HG03565 (cell line): ENCODE measurements around the gene IGLL5.
"Not testable (repeated sequence)": the region's sequence is repeated elsewhere in the genome, so short reads cannot be mapped to it uniquely, and the experiment has no call there.

ENCODE experiments used
- ATAC-seq: cut with Tn5 transposase; IDR thresholded peaks from one replicate; pipeline ENCODE4 v1.9.1; 2021; ENCODE audit warnings: mild to moderate bottlenecking, moderate library complexity; ENCODE audit not compliant: unreplicated experiment

Gene IGLL5

GRCh38 chr22:22912988-22913253 is 25.3 kb downstream of the IGLL5 start:
- ATAC-seq, result no peak

- ATAC-seq, result no peak
Observed at GRCh38 chr22:22913989-22914388, 26.4 kb downstream of the IGLL5 start.

GRCh38 chr22:22914726-22915669 is 27.4 kb downstream of the IGLL5 start:
- no peak for ATAC-seq

- no peak for ATAC-seq
Observed at GRCh38 chr22:22915670-22916035, 28.0 kb downstream of the IGLL5 start.

- no peak for ATAC-seq
Observed at GRCh38 chr22:22916215-22916951, 28.8 kb downstream of the IGLL5 start.

GRCh38 chr22:22916952-22917290 is 29.3 kb downstream of the IGLL5 start:
- no peak for ATAC-seq

- ATAC-seq, result no peak
Observed at GRCh38 chr22:22917377-22917776, 29.8 kb downstream of the IGLL5 start.

GRCh38 chr22:22918297-22918965 is 30.8 kb downstream of the IGLL5 start:
- ATAC-seq, result no peak

GRCh38 chr22:22919041-22919440 is 31.4 kb downstream of the IGLL5 start:
- ATAC-seq, result no peak

- no peak for ATAC-seq
Observed at GRCh38 chr22:22920104-22920654, 32.6 kb downstream of the IGLL5 start.

- no peak for ATAC-seq
Observed at GRCh38 chr22:22920910-22921550, 33.4 kb downstream of the IGLL5 start.

GRCh38 chr22:22921575-22921974 is 34.0 kb downstream of the IGLL5 start:
- no peak for ATAC-seq

GRCh38 chr22:22922092-22922953 is 34.7 kb downstream of the IGLL5 start:
- not testable (repeated sequence) for ATAC-seq

GRCh38 chr22:22922954-22923319 is 35.3 kb downstream of the IGLL5 start:
- ATAC-seq, result no peak

GRCh38 chr22:22923379-22923778 is 35.8 kb downstream of the IGLL5 start:
- no peak for ATAC-seq

GRCh38 chr22:22923930-22924329 is 36.3 kb downstream of the IGLL5 start:
- ATAC-seq, result no peak

- ATAC-seq, result no peak
Observed at GRCh38 chr22:22924369-22925145, 36.9 kb downstream of the IGLL5 start.

GRCh38 chr22:22925146-22925804 is 37.7 kb downstream of the IGLL5 start:
- no peak for ATAC-seq

GRCh38 chr22:22925805-22926369 is 38.3 kb downstream of the IGLL5 start:
- ATAC-seq, result no peak
